ENCODE data around the gene MAU2.

The MAU2 gene

GRCh38 chr19:19320361-19321140, at the start of gene MAU2, which contains the start of gene SUGP1:
Gene MAU2 (plus strand): TSS chr19:19320829. CDS start chr19:19320860, 31 bp downstream.
Gene SUGP1 (minus strand): TSS chr19:19320509. CDS start chr19:19320496, 13 bp downstream.
- peak; percentile 93 for DNase-seq (ENCODE audit: low spot score)

- DNase-seq (ENCODE audit: low spot score), result no peak
Measured at GRCh38 chr19:19271828-19272599, 48.6 kb upstream of the MAU2 start.

GRCh38 chr19:19274146-19274545, 46.5 kb upstream of the MAU2 start:
- no peak for DNase-seq (ENCODE audit: low spot score)

- DNase-seq (ENCODE audit: low spot score), result no peak
Measured at GRCh38 chr19:19274716-19275565, 45.7 kb upstream of the MAU2 start.

- no peak for DNase-seq (ENCODE audit: low spot score)
Measured at GRCh38 chr19:19276386-19276785, 44.2 kb upstream of the MAU2 start.

- no peak for DNase-seq (ENCODE audit: low spot score)
Measured at GRCh38 chr19:19276851-19277250, 43.8 kb upstream of the MAU2 start.

GRCh38 chr19:19278315-19278714, 42.3 kb upstream of the MAU2 start:
- DNase-seq (ENCODE audit: low spot score), result no peak

GRCh38 chr19:19279062-19279612, 41.5 kb upstream of the MAU2 start:
- DNase-seq (ENCODE audit: low spot score), result no peak

GRCh38 chr19:19279853-19280252, 40.8 kb upstream of the MAU2 start:
- DNase-seq (ENCODE audit: low spot score), result no peak

GRCh38 chr19:19280561-19280960, 40.1 kb upstream of the MAU2 start:
- no peak for DNase-seq (ENCODE audit: low spot score)

GRCh38 chr19:19285686-19286085, 34.9 kb upstream of the MAU2 start:
- DNase-seq (ENCODE audit: low spot score), result no peak

- DNase-seq (ENCODE audit: low spot score), result no peak
Measured at GRCh38 chr19:19292607-19293006, 28.0 kb upstream of the MAU2 start.

- DNase-seq (ENCODE audit: low spot score), result no peak
Measured at GRCh38 chr19:19294914-19295313, 25.7 kb upstream of the MAU2 start.

- no peak for DNase-seq (ENCODE audit: low spot score)
Measured at GRCh38 chr19:19296953-19297689, 23.5 kb upstream of the MAU2 start.

- no peak for DNase-seq (ENCODE audit: low spot score)
Measured at GRCh38 chr19:19297759-19298158, 22.9 kb upstream of the MAU2 start.

GRCh38 chr19:19300613-19301012, 20.0 kb upstream of the MAU2 start:
- DNase-seq (ENCODE audit: low spot score), result no peak

- no peak for DNase-seq (ENCODE audit: low spot score)
Measured at GRCh38 chr19:19303411-19303810, 17.2 kb upstream of the MAU2 start.

GRCh38 chr19:19304186-19304965, 16.3 kb upstream of the MAU2 start:
- DNase-seq (ENCODE audit: low spot score), result no peak

- DNase-seq (ENCODE audit: low spot score), result no peak
Measured at GRCh38 chr19:19305066-19305465, 15.6 kb upstream of the MAU2 start.

- no peak for DNase-seq (ENCODE audit: low spot score)
Measured at GRCh38 chr19:19305696-19306095, 14.9 kb upstream of the MAU2 start.

- DNase-seq (ENCODE audit: low spot score), result no peak
Measured at GRCh38 chr19:19306191-19306590, 14.4 kb upstream of the MAU2 start.
